Central memory CD4-positive, alpha-beta T cell (primary cell): ENCODE measurements around the gene LIPI.
"Not testable (repeated sequence)": the region's sequence is repeated elsewhere in the genome, so short reads cannot be mapped to it uniquely, and the experiment has no call there.

Source experiments
- DNase-seq: peaks from one replicate; pipeline ENCODE4 v3.0.0; 2022

LIPI gene

DNA sequence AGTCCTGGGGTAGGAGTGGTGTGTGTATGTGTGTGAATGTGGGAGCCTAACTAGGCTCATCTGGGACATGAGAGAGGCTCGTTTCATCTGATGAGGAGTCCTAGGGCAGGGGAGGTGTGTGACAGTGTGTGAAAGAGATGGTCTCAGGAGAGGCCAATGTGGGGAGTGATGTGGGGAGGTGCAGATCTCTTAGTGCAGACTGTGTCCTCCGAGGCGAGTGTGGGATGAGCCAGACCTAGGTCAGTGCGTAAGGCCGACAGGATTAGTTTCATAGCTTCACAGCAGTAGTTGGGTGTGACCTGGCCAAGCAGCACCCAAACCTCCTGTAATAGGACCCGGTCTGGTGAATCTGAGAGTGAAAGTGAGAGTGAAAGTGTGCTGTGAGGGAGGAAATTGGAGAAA lies 94.7 kb downstream of the LIPI start:
- DNase-seq: no peak

DNA sequence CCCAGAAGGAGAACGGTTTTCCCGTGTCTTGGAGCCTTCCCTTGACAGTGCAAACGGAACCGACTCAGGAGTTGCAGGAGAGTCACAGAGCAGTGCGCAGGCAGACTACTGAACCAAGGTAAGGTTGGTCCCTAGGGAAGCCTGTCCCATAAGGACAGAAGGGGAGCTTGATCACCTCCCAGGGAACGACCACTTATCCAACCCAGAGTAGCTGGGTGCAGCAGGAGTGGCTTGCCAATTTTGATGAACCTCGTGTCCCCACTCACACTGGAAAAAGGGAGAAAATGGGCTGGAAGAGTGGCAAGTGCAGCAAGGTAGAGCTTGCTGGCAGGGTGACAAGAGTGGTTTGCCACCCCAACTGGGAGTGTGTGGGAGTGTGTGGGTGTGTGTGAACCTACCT lies 95.1 kb downstream of the LIPI start:
- DNase-seq: no peak

DNA sequence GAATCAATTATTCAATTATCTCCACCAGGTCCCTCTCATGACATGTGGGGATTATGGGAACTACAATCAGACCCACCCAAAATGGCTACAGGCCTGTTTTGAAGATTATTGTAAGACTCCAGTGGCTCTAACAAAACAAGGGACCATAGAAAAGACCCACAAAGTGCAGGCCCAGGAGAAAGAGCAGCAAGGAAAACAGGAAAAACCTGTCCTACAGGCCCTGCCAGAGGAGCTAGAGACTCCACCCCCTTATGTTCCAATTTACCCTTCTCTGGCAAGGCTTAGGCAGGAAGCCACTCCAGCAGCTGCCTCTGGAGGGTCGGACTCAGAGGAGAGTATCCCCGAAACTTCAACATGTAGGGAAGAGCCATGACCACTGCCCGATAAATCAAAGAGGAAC lies 96.5 kb downstream of the LIPI start:
- no peak for DNase-seq

DNA sequence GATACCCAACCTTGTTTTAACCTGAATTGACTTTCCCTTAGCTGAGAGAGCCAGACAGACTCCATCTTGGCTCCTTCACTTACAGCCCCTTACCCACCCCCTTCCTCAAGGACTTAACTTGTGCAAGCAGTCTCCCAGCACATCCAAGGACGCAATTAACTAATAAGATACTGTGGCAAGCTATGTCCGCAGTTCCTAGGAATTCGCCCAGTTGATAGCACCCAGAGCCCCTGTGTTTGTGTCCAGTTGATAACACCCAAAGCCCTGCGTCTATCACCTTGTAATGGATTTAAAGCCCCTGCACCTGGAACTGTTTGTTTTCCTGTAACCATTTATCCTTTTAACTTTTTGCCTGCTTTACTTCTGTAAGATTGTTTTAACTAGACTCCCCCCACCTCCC lies 106.2 kb downstream of the LIPI start:
- not testable (repeated sequence) for DNase-seq

DNA sequence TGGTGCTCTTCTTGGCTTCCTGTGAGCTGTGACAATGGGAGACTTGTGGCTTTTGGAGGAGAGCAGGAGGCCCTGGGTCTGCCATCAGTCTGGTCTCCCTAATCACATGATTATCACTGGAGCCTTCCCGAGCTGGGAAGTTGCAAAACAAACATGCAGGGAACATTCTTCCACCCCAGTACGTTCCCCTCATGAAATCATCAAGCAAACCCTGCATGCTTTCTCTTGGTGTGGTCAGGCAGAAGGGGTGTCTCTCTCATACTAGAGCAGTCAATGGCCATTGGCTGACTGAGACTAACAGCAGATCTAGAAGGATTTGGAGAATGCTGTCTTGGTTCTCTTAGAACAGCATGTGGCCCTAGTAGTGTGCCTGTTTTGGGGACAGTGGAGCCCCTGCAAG lies 111.2 kb downstream of the LIPI start:
- no peak for DNase-seq

DNA sequence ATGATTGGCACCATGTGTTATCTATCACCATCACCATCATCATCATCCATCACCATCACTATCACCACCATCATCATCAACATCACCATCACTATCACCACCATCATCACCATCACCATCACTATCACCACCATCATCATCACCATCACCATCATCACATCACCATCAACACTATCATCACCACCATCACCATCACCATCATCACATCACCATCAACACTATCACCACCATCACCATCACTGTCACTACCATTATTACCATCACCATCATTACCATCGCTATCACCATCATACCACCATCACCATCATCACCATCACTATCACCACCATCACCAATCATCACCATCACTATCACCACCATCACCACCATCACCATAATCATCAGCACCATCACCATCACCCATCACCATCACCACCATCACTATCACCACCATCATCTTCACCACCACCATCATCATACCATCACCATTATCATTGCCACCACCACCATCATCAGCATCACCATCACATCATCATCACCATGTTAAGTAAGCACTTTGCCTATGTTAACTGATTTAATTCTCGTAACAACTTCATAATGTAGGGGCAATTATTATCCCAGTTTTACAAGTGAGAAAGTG lies 112.8 kb downstream of the LIPI start:
- DNase-seq: no peak

DNA sequence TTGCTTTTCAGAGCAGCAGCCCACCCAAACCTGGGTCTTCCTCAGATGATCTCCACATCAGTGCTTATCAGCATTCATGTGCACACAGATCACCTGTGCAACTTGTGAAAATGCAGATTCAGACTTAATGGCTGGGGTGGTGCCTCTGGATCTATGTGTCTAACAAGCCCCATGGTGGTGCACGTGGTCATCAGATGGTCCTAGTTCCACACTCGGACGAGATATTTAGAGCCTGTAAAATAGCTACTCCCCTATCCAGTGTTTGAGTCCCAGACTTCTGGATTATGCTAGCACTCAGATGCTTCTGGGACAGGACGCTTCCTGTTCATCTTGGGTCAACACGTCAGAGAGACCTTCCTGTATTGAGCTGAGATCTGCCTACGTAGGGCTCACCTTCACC lies 114.2 kb downstream of the LIPI start:
- DNase-seq: no peak

DNA sequence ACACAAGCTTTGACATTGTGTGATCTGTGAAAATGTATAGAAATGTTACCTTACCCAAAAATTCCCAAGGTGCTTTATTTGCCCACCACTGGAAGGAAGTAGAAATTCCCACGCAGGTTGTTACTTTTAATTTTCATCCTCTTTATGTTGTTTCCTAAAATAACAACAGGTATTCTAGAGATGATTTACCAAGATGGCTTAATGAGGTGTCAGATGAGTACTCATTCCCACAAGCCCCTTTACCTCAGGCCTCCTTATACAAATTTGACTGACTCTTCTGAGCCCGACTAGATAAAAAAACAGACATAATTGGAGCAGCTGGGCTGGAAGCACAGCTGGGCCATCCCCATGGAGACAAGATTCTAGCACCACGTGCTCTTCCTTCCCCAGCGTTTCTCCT lies 114.6 kb downstream of the LIPI start:
- DNase-seq: no peak

DNA sequence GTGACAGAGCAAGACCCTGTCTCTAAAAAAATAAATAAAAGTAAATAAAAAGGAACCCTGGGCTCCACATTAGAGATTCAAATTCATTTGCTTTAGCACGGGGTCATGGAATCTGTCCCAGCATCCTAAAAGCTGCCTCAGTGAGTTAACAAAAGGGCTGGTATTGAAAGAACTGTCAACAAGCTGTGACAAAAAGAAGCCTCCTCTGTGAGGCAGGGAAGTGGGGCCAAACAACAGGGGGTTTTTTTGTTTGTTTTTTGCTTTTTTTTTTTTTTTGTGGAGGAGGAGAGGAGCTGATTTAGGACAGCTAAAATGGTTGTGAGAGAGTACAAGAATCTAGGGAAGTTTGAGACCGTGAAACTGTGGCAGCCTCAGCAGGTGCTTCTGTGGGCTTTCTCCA lies 115.7 kb downstream of the LIPI start:
- DNase-seq: no peak

DNA sequence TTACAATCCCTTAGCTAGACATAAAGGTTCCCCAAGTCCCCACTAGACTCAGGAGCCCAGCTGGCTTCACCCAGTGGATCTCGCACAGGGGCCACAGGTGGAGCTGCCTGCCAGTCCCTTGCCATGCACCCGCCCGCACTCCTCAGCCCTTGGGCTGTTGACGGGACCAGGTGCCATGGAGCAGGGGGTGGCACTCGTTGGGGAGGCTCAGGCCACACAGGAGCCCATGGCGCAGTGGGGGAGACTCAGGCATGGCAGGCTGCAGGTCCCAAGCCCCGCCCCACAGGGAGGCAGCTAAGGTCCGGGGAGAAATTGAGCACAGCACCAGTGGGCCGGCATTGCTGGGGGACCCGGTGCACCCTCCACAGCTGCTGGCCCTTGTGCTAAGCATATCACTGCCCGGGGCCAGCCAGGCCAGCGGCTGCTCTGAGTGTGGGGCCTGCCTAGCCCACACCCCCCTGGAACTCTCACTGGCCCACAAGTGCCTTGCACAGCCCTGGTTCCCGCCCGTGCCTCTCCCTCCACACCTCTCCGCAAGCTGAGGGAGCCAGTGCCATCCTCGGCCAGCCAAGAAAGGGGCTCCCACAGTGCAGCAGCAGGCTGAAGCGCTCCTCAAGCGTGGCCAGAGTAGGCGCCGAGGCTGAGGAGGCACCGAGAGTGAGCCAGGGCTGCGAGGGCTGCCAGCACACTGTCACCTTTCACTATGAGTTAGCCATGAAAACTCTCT lies 117.8 kb downstream of the LIPI start:
- no peak for DNase-seq

DNA sequence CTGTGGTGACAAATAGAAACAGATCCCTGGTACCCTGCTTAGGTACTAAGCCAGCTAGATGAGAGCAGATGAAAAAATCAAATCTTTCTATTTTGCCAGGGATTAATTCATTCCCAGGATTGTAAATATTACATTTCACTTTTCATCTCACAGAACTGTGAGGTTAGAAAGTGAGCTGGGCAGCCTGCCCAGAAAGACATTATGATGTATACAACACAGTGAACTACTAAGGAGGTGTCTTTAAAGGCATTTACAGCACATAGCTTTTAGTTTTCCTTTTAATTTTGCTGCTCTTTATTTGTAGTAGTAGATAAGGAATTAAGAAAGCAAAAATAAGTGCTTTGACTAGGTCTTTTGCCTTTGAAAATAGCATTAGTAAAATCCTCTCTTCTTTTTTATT lies 120.6 kb downstream of the LIPI start:
- not testable (repeated sequence) for DNase-seq

DNA sequence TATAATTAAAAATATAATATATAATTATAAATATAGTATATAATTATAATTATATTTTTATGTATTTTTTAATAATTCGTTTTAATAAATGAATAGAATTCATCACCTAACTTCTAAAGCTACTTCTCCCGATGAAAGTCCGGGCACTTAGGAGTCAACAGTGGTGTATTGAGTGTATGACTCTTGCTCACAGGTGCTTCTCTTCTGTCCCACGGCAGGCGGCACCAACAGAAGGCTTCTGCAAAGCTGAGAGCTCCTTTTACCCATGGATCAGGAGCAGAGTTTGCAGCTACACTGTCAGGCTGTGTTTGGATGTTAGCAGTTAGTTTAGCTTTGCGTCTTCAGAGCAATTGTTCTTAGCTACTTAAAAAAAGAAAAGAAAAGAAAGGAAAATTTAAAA lies 122.4 kb downstream of the LIPI start:
- no peak for DNase-seq

DNA sequence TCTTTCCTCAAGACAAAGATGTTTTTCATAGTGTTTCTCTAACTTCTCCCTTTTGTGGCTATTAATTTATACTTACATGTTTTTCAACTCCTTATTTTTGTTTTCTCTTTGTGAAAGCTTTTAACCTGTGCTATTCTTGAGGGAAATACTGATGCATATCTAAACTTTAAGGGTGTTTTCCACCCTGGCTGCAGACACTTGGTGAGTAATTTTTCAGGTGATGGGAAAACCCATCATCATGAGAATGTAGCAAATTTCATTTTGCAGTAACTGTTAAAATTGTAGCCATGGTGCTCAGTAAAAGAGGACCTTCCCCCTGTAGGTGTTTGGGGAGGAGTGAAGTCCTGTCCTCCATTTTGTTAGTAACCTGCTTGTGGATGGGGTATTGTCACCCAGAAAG lies 124.2 kb downstream of the LIPI start:
- no peak for DNase-seq

DNA sequence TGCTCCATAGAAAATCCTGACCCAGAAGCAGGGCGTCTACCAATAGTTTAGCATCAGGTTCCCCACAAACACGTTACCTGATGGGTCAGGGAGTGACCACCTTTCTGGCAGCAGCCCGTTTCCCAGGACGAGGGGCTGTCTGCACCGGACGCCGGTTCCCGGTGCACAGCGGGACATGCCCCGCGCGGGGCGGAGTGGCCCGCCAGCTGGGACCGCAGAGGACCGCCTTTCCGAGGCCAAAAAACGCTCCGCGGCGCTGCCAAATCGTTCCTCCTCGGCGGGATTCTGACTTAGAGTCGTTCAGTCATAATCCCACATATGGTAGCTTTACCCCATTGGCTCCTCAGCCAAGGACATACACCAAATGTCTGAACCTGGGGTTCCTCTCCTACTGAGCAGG lies 126.1 kb downstream of the LIPI start:
- DNase-seq: no peak

DNA sequence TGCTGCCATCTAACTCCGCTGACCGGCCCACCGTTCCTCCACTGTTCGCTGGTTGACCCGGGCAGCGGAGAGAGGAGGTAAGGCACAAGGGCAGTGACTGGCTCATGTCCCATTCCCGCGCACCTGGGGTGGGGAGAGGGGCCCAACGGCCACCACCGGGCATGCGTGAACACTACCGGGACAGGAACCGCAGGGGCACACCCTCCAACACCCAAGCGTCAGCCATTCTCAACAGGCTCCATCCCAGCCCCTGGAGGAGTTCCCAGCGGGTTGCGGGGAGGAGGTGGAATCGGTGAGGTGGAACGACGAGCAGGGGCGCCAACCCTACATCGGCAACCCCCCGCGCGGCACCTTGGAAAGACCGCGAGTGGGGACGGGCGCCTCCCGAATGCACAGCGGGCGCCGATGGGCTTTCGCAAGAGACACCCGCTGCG lies 126.7 kb downstream of the LIPI start:
- no peak for DNase-seq

DNA sequence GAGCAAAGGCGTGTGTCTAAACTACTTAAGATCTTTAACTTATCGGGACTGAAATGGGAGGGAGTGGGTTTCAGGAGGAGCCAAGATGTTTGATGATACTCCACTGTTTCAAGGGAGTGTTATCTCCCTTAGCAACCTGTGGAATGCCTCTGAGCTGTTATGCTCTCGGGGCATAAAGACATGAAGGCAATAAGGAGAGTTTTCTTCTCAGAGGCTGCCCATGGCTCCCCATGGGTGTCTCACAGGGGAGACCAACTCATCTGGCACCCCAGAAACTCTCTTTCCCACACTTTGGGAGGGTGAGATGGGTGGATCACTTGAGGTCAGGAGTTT lies 130.0 kb downstream of the LIPI start:
- DNase-seq: no peak

DNA sequence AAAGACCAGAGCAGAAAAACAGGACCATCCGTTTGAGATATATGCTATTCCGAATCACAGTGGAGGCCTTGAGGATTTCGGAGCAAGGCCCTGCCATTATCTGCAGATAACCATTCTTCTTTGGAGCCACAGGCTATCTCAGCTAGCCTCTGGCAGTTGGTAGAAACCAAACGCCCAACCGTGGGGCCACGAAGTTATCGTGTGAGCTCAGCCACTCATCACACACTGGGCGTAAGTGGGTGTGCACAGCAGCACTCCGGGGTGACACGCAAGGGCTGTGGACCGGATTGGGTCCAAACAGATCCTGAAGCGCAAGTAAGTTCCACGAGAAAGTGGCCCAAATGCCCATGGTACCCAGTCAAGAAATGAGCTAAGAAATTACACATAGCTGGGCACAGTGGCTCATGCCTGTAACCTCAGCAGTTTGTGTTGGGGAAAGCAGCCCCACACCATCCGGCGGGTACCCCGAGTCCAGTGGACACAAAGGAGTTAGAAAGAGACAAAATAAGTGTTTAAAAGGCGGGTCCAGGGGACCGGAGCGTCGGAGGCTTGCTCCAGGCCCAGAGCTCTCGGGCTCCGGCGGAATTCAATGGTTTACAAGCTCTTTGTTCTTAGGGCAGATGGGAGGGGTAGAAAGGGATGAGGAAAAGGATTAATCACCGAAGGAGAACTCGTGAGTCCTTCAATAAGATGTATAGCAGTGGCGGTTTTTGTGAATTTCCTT lies 130.6 kb downstream of the LIPI start:
- no peak for DNase-seq

DNA sequence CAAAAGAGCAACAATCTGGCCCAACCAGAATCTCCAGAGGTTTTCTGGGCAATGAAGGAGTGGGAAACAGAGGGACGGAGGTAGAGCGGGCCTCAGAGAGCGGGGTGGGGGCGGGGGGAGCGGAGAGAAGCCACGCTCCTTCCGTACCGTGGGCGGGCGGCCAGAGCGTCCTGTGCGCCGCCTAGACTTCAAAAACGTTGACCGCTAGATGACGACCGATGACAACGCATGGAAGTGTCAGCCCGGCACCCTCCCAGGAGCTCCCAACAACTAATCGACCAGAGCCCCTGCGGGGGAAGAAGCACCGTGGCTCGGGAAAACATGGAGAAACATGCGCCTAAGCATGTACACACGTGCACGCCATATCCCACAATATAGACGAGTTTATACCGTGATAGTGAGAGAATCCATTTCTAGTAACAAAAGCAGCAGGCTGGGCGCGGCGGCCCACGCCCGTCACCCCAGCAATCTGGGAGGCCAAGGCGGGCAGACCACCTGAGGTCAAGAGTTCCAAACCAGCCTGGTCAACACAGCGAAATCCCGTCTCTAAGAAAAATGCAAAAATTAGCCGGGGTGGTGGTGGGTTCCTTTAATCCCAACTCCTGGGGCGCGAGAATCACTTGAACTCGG lies 131.9 kb downstream of the LIPI start:
- no peak for DNase-seq

DNA sequence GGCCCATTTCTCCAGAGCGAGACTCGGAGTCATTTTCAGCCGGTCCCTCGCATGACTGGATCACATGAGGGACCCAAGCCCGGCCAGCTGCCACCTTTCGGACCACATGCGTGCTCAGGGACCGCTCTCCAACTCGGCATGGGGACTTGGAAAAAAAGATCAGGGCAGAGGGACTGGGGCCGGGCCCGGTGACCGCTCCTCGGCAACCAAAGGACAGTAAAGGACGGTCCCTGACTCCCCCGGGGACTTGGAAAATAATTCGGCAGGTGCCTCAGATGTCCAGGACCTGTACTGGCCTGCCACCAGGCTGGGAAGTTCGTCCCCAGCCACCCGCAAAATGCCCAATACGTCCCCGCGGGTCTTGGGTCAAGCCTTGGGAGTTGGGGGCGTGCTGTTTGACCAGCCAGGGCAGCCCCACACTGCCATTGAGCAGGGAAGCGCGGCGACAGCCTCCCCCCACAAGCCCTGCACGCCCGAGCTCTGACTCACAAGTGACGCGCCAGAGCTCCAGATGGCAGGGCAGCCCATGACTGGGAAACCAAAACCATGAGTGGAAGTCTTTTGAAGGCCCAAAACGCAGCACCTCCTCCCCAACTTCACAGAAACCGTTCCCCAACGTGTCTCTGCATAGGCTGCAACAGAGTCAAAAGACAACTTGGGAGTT lies 134.5 kb downstream of the LIPI start:
- DNase-seq: peak; percentile 47

DNA sequence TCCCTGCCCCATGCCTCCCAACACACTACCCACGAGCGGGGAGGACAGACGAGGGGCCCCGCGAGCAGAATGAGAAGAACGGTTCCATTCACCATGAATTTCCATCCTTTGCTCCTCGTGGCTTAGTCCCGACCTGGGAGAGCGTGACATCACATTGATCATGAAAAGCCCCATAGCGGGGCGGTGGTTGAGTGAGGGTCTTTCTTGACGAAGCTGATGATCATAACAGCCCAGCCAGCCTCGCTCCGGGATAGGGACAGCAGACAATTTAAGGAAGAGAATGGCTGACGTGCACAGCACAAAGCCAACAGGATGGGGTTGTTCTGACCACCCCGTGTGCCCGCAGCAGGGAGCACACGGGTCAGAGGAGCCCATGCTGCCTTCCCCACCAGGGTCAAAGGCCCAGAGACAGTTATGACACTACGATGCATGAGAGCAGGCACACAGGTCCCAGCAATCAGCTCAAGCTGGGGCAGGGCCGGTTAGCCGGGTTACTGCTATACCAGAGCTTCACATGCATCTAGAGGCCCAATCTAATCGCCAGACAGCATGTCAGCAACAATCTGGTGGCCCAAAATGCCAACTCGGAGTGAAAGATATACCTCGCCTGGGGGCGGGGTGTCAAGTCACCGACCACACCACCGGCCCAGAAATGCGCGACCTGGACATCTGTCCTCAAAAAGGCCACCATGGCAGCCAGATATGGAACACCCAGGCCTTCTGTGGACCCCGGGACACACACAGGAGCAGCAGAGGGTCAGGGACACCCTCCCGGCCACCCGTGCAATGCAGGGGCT lies 135.2 kb downstream of the LIPI start:
- no peak for DNase-seq

DNA sequence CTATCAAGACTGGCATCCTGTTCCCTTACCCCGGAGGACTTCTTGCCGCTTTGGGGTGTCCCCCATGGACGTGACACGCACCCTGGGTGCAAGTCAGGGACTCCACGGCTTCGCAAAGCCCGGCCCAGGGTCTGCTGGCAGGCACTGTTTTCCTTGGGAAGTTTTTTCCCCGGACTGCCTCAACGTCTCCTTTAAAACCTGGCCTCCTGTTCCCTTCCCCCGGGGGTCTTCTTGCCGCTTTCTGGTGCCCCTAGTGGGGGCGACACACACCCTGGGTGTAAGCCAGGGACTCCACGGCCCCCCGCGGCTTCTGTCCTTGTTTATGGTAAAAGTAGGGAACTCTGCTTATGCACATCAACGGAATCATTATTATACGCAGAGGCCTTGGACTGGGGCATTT lies 136.6 kb downstream of the LIPI start:
- no peak for DNase-seq

DNA sequence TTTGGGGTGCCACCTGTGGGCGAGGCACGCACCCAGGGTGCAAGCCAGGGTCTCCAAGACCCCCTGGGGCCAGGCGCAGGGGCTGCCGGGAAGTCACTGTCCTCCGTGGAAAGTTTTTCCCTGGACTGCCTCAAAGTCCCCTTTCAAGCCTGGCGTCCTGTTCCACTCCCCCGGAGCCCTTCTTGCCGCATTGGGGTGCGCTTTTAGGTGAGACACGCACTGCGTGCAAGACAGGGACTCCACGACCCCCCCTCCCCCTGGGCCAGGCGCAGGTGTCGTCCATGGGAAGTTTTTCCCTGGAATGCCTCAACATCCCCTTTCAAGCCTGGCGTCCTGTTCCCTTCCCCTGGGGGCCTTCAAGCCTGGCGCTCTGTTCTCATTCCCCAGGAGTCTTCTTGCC lies 137.1 kb downstream of the LIPI start:
- DNase-seq: no peak
